Measurements from ENCODE around the gene FAM78B.
A peak's percentile ranks its signal among the peaks of the same experiment; 100 is the strongest.

Gene FAM78B

DNA sequence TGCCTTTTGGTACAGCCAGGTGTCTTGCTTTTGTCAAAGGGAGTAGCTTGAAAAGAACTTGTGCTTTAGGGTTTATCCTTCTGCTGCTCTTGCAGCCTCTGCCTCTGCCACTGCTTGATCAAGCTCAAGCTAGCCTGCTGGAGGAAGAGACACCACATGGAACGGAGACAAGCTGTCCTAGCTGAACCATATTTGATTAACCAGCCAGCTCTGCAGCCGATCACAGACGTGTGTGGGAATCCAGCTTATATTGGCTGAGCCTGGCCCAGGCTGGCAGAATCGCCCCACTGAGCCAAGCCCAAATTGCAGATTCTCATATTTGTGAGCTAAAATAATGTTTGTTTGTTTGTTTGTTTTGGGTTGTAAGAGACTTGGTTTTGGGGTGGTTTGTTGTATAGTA lies 18.7 kb upstream of the FAM78B start:
- DNase-seq (ENCODE audit: low spot score): no peak
- Histone ChIP-seq H3K18ac (ENCODE audit: low read length) (peak overlapping the region; percentile 48), H3K9ac (ENCODE audit: low read depth, low read length, poor library complexity) (no peak overlapping the region), H3K4me1 (ENCODE audit: control insufficient read depth in 2 of 2, insufficient read depth in 1 of 2, low read depth in 1 of 2, low read length in 2 of 2) (peaks cover 0 to 5% of the 10 kb centered on the region in 2 donors), H2AK5ac (ENCODE audit: low read depth, low read length) (no peak overlapping the region), H2AFZ (ENCODE audit: low read length) (no peak overlapping the region), H3K27ac (replicated peaks; ENCODE audit: low read length) (no peak overlapping the region), H3K36me3 (replicated peaks in 1 of 2; ENCODE audit: control insufficient read depth in 2 of 2, insufficient read depth in 2 of 2, low read length in 2 of 2) (no peaks in the 10 kb centered on the region), H2BK5ac (ENCODE audit: low read length) (no peak overlapping the region), H3K4ac (ENCODE audit: low read length) (no peak overlapping the region), H3K27me3 (ENCODE audit: control insufficient read depth in 3 of 3, insufficient read depth in 3 of 3, low read depth in 1 of 3, low read length in 3 of 3) (no peaks in the 10 kb centered on the region), H3K9me3 (replicated peaks in 1 of 2; ENCODE audit: control insufficient read depth in 2 of 2, insufficient read depth in 1 of 2, low read depth in 1 of 2, low read length in 2 of 2) (no peaks in the 10 kb centered on the region), H3K4me2 (ENCODE audit: insufficient read depth, low read length, poor library complexity, severe bottlenecking) (no peak overlapping the region), H3K14ac (ENCODE audit: low read length) (no peak overlapping the region), H4K8ac (ENCODE audit: low read depth, low read length) (no peak overlapping the region), H3K4me3 (ENCODE audit: low read length in 2 of 2) (no peak overlapping the region), H2BK15ac (ENCODE audit: low read length) (no peak overlapping the region), H3K79me1 (ENCODE audit: low read depth, low read length) (no peaks in the 10 kb centered on the region), H4K91ac (ENCODE audit: low read depth, low read length, poor library complexity) (no peak overlapping the region), H2BK120ac (ENCODE audit: low read depth, low read length) (no peak overlapping the region), H2BK12ac (ENCODE audit: low read length) (no peak overlapping the region), H3K23ac (ENCODE audit: low read depth, low read length, poor library complexity) (no peak overlapping the region)
- no CpG with 5 or more reads among the region's 4 CpGs for WGBS, 2 donors (ENCODE audit: extremely low coverage in 2 of 2, insufficient read length in 2 of 2, insufficient replicate concordance in 1 of 2)

DNA sequence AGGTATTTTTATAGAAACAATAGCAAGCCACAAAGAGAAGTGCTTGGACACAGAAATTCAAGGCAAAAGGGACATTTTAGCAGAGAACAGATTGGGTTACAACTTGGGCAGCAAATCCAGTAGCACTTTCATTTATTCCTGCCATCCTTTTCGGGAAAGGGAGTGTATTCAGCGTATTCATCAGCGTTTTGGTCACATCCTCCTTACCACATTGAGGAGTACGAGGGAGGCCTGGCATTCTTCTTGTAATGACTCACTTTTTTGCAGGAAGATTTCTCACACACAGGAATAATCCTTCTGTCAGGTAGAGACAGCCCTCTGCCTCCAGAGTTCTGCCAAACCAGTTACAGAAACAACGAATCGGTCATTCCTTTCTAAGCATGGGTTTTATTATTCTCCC lies 18.1 kb upstream of the FAM78B start:
- H3K27ac ChIP-seq (replicated peaks; ENCODE audit: low read length): no peak overlapping the region

DNA sequence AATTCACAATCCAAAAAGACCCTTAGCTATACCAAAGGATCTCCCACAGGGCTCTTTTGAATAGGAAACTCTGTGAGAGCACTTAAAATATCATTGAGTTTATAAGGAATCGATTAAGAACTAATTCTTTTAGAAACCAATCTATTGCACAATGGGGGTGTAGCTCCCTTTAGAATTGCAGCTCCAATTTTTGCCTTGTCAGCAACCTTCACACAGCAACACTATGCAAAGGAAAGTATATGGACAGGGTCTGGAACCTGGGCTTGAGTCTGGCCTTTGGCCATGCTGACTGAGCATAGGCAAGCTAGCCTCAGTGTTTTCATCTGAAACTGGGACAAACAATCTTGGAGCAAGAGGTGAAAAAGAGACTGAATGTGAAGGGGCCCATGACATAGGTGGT lies 17.2 kb upstream of the FAM78B start:
- H3K9me3 ChIP-seq (replicated peaks in 1 of 2; ENCODE audit: control insufficient read depth in 2 of 2, insufficient read depth in 1 of 2, low read depth in 1 of 2, low read length in 2 of 2): no peaks in the 10 kb centered on the region
- H3K9ac ChIP-seq (ENCODE audit: low read depth, low read length, poor library complexity): no peak overlapping the region
- H3K79me1 ChIP-seq (ENCODE audit: low read depth, low read length): no peaks in the 10 kb centered on the region
- no peak overlapping the region for H4K91ac ChIP-seq (ENCODE audit: low read depth, low read length, poor library complexity)
- WGBS, 2 donors (ENCODE audit: extremely low coverage in 2 of 2, insufficient read length in 2 of 2, insufficient replicate concordance in 1 of 2): no CpG with 5 or more reads among the region's 1 CpG
- H2AK5ac ChIP-seq (ENCODE audit: low read depth, low read length): no peak overlapping the region
- no peak overlapping the region for H3K27ac ChIP-seq (replicated peaks; ENCODE audit: low read length)
- DNase-seq (ENCODE audit: low spot score): no peak
- H2BK12ac ChIP-seq (ENCODE audit: low read length): no peak overlapping the region
- H3K27me3 ChIP-seq (ENCODE audit: control insufficient read depth in 3 of 3, insufficient read depth in 3 of 3, low read depth in 1 of 3, low read length in 3 of 3): no peaks in the 10 kb centered on the region
- H2BK120ac ChIP-seq (ENCODE audit: low read depth, low read length): no peak overlapping the region
- H3K4me1 ChIP-seq (ENCODE audit: control insufficient read depth in 2 of 2, insufficient read depth in 1 of 2, low read depth in 1 of 2, low read length in 2 of 2): peaks cover 0 to 5% of the 10 kb centered on the region in 2 donors
- no peak overlapping the region for H3K18ac ChIP-seq (ENCODE audit: low read length)
- no peak overlapping the region for H2AFZ ChIP-seq (ENCODE audit: low read length)
- no peak overlapping the region for H3K4me3 ChIP-seq (ENCODE audit: low read length in 2 of 2)
- H2BK15ac ChIP-seq (ENCODE audit: low read length): no peak overlapping the region
- H2BK5ac ChIP-seq (ENCODE audit: low read length): no peak overlapping the region
- no peak overlapping the region for H3K23ac ChIP-seq (ENCODE audit: low read depth, low read length, poor library complexity)
- no peak overlapping the region for H3K4ac ChIP-seq (ENCODE audit: low read length)
- no peak overlapping the region for H4K8ac ChIP-seq (ENCODE audit: low read depth, low read length)
- no peak overlapping the region for H3K14ac ChIP-seq (ENCODE audit: low read length)
- H3K4me2 ChIP-seq (ENCODE audit: insufficient read depth, low read length, poor library complexity, severe bottlenecking): no peak overlapping the region
- no peaks in the 10 kb centered on the region for H3K36me3 ChIP-seq (replicated peaks in 1 of 2; ENCODE audit: control insufficient read depth in 2 of 2, insufficient read depth in 2 of 2, low read length in 2 of 2)

More for the DNA sequence above, 18.1 kb upstream of the FAM78B start:
- no peak overlapping the region for H2BK15ac ChIP-seq (ENCODE audit: low read length)
- no peak overlapping the region for H3K18ac ChIP-seq (ENCODE audit: low read length)
- no peaks in the 10 kb centered on the region for H3K9me3 ChIP-seq (replicated peaks in 1 of 2; ENCODE audit: control insufficient read depth in 2 of 2, insufficient read depth in 1 of 2, low read depth in 1 of 2, low read length in 2 of 2)
- no peak overlapping the region for H2BK120ac ChIP-seq (ENCODE audit: low read depth, low read length)
- H2BK12ac ChIP-seq (ENCODE audit: low read length): no peak overlapping the region
- H3K27me3 ChIP-seq (ENCODE audit: control insufficient read depth in 3 of 3, insufficient read depth in 3 of 3, low read depth in 1 of 3, low read length in 3 of 3): no peaks in the 10 kb centered on the region
- no peaks in the 10 kb centered on the region for H3K79me1 ChIP-seq (ENCODE audit: low read depth, low read length)
- DNase-seq (ENCODE audit: low spot score): no peak
- H3K9ac ChIP-seq (ENCODE audit: low read depth, low read length, poor library complexity): no peak overlapping the region
- H2AK5ac ChIP-seq (ENCODE audit: low read depth, low read length): no peak overlapping the region
- peaks cover 0 to 5% of the 10 kb centered on the region in 2 donors for H3K4me1 ChIP-seq (ENCODE audit: control insufficient read depth in 2 of 2, insufficient read depth in 1 of 2, low read depth in 1 of 2, low read length in 2 of 2)
- no peak overlapping the region for H3K23ac ChIP-seq (ENCODE audit: low read depth, low read length, poor library complexity)
- H3K14ac ChIP-seq (ENCODE audit: low read length): no peak overlapping the region
- no peak overlapping the region for H4K91ac ChIP-seq (ENCODE audit: low read depth, low read length, poor library complexity)
- no peak overlapping the region for H3K4ac ChIP-seq (ENCODE audit: low read length)
- H3K4me2 ChIP-seq (ENCODE audit: insufficient read depth, low read length, poor library complexity, severe bottlenecking): no peak overlapping the region
- no peaks in the 10 kb centered on the region for H3K36me3 ChIP-seq (replicated peaks in 1 of 2; ENCODE audit: control insufficient read depth in 2 of 2, insufficient read depth in 2 of 2, low read length in 2 of 2)
- no CpG with 5 or more reads among the region's 6 CpGs for WGBS, 2 donors (ENCODE audit: extremely low coverage in 2 of 2, insufficient read length in 2 of 2, insufficient replicate concordance in 1 of 2)
- H4K8ac ChIP-seq (ENCODE audit: low read depth, low read length): no peak overlapping the region
- no peak overlapping the region for H2AFZ ChIP-seq (ENCODE audit: low read length)
- no peak overlapping the region for H2BK5ac ChIP-seq (ENCODE audit: low read length)
- H3K4me3 ChIP-seq (ENCODE audit: low read length in 2 of 2): no peak overlapping the region

DNA sequence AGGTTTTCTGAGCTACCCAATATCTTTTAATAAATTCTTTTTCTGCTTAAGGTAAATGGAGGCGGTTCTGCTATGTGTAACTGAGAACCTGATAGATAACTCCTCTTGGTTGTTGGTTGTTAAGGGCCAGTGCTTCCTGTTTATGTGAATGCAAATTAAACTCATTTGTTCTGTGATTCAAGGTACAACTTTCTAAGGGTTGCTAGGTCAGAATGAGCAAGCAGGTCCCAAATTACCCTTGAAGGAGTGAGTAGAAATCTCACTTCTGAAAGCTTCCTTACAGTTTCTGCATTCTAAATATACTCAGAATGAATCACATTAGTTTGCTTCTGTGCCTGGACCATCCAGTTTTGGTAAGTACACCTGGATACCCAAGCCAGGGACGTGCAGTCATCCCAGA lies 15.5 kb upstream of the FAM78B start:
- Histone ChIP-seq H2BK15ac (ENCODE audit: low read length) (no peak overlapping the region), H2AFZ (ENCODE audit: low read length) (no peak overlapping the region), H3K4me3 (ENCODE audit: low read length in 2 of 2) (no peak overlapping the region), H3K4me1 (ENCODE audit: control insufficient read depth in 2 of 2, insufficient read depth in 1 of 2, low read depth in 1 of 2, low read length in 2 of 2) (peaks cover 0 to 5% of the 10 kb centered on the region in 2 donors), H4K91ac (ENCODE audit: low read depth, low read length, poor library complexity) (no peak overlapping the region), H3K9me3 (replicated peaks in 1 of 2; ENCODE audit: control insufficient read depth in 2 of 2, insufficient read depth in 1 of 2, low read depth in 1 of 2, low read length in 2 of 2) (no peaks in the 10 kb centered on the region), H2BK12ac (ENCODE audit: low read length) (no peak overlapping the region), H3K4me2 (ENCODE audit: insufficient read depth, low read length, poor library complexity, severe bottlenecking) (no peak overlapping the region), H3K27ac (replicated peaks; ENCODE audit: low read length) (no peak overlapping the region), H3K4ac (ENCODE audit: low read length) (no peak overlapping the region), H3K14ac (ENCODE audit: low read length) (no peak overlapping the region), H2BK120ac (ENCODE audit: low read depth, low read length) (no peak overlapping the region), H3K27me3 (ENCODE audit: control insufficient read depth in 3 of 3, insufficient read depth in 3 of 3, low read depth in 1 of 3, low read length in 3 of 3) (no peaks in the 10 kb centered on the region), H4K8ac (ENCODE audit: low read depth, low read length) (no peak overlapping the region), H2BK5ac (ENCODE audit: low read length) (no peak overlapping the region), H3K23ac (ENCODE audit: low read depth, low read length, poor library complexity) (no peak overlapping the region), H2AK5ac (ENCODE audit: low read depth, low read length) (no peak overlapping the region), H3K9ac (ENCODE audit: low read depth, low read length, poor library complexity) (no peak overlapping the region), H3K79me1 (ENCODE audit: low read depth, low read length) (no peaks in the 10 kb centered on the region), H3K36me3 (replicated peaks in 1 of 2; ENCODE audit: control insufficient read depth in 2 of 2, insufficient read depth in 2 of 2, low read length in 2 of 2) (no peaks in the 10 kb centered on the region), H3K18ac (ENCODE audit: low read length) (no peak overlapping the region)
- WGBS, 2 donors (ENCODE audit: extremely low coverage in 2 of 2, insufficient read length in 2 of 2, insufficient replicate concordance in 1 of 2): no CpG with 5 or more reads among the region's 2 CpGs
- no peak for DNase-seq (ENCODE audit: low spot score)

Measured in neuronal stem cell (in vitro differentiated cells).